Measurements from ENCODE around the gene TMEM175. TPM values are rescaled to one million over a fixed set of nuclear protein-coding genes. Genes with fewer than 3 reads are reported as not detected.
"Not testable (repeated sequence)": the region's sequence is repeated elsewhere in the genome, so short reads cannot be mapped to it uniquely, and the experiment has no call there.

The TMEM175 gene
- total RNA-seq, 1 donor from 2014 or later, result 22.7 TPM

- intact Hi-C loops (cut with DNase I), result loop anchor here (5.0 to 10.0 kb wide), 3 partner anchors 41 to 363 kb away; partner anchors contain the start of gene DGKQ
- peak; percentile 66 for DNase-seq (ENCODE audit: low spot score)
Measured at GRCh38 chr4:931194-931959, 883 bp upstream of the TMEM175 start.

- no peak for DNase-seq (ENCODE audit: low spot score)
- intact Hi-C loops (cut with DNase I), result loop anchor here (2.0 to 10.0 kb wide), 4 partner anchors 40 to 362 kb away; partner anchors contain the start of genes DGKQ and IDUA
Measured at GRCh38 chr4:932713-933070, 432 bp downstream of the TMEM175 start.

GRCh38 chr4:939508-939907 is 7.2 kb downstream of the TMEM175 start:
- not testable (repeated sequence) for DNase-seq (ENCODE audit: low spot score)
- intact Hi-C loops (cut with DNase I), result loop anchor here (10.0 kb wide), 1 partner anchor 355 kb away; no protein-coding TSS in a partner anchor

- intact Hi-C loops (cut with DNase I), result no loop called here
- no peak for DNase-seq (ENCODE audit: low spot score)
Measured at GRCh38 chr4:945274-946102, 13.2 kb downstream of the TMEM175 start.

GRCh38 chr4:946103-946450 is 13.8 kb downstream of the TMEM175 start:
- intact Hi-C loops (cut with DNase I), result no loop called here
- DNase-seq (ENCODE audit: low spot score), result no peak

GRCh38 chr4:946517-947471 is 14.5 kb downstream of the TMEM175 start:
- intact Hi-C loops (cut with DNase I), result no loop called here
- no peak for DNase-seq (ENCODE audit: low spot score)

- peak; percentile 67 for DNase-seq (ENCODE audit: low spot score)
- intact Hi-C loops (cut with DNase I), result no loop called here
Measured at GRCh38 chr4:947491-947971, 15.3 kb downstream of the TMEM175 start.

- peak; percentile 68 for DNase-seq (ENCODE audit: low spot score)
- intact Hi-C loops (cut with DNase I), result no loop called here
Measured at GRCh38 chr4:948101-948935, 16.1 kb downstream of the TMEM175 start.

GRCh38 chr4:948936-949300 is 16.7 kb downstream of the TMEM175 start:
- peak; percentile 63 for DNase-seq (ENCODE audit: low spot score)
- intact Hi-C loops (cut with DNase I), result no loop called here

- intact Hi-C loops (cut with DNase I), result no loop called here
- peak; percentile 50 for DNase-seq (ENCODE audit: low spot score)
Measured at GRCh38 chr4:949656-950055, 17.4 kb downstream of the TMEM175 start.

- intact Hi-C loops (cut with DNase I), result no loop called here
- no peak for DNase-seq (ENCODE audit: low spot score)
Measured at GRCh38 chr4:950136-951020, 18.1 kb downstream of the TMEM175 start.

- intact Hi-C loops (cut with DNase I), result no loop called here
- no peak for DNase-seq (ENCODE audit: low spot score)
Measured at GRCh38 chr4:951186-951585, 18.9 kb downstream of the TMEM175 start.

GRCh38 chr4:951594-952468 is 19.6 kb downstream of the TMEM175 start:
- intact Hi-C loops (cut with DNase I), result no loop called here
- peak; percentile 65 for DNase-seq (ENCODE audit: low spot score)

- DNase-seq (ENCODE audit: low spot score), result peak; percentile 57
- intact Hi-C loops (cut with DNase I), result no loop called here
Measured at GRCh38 chr4:952881-953573, 20.8 kb downstream of the TMEM175 start.

- intact Hi-C loops (cut with DNase I), result no loop called here
- DNase-seq (ENCODE audit: low spot score), result peak; percentile 47
Measured at GRCh38 chr4:953574-953915, 21.3 kb downstream of the TMEM175 start.

Data from cardiac septum (tissue), 1 donor.